Measurements from ENCODE around the gene MDM2. TPM values are rescaled to one million over a fixed set of nuclear protein-coding genes. Genes with fewer than 3 reads are reported as not detected.
"Not testable (repeated sequence)": the region's sequence is repeated elsewhere in the genome, so short reads cannot be mapped to it uniquely, and the experiment has no call there.

MDM2 gene
- total RNA-seq, 1 experiment from 2014 or later: 95.2 TPM

DNA sequence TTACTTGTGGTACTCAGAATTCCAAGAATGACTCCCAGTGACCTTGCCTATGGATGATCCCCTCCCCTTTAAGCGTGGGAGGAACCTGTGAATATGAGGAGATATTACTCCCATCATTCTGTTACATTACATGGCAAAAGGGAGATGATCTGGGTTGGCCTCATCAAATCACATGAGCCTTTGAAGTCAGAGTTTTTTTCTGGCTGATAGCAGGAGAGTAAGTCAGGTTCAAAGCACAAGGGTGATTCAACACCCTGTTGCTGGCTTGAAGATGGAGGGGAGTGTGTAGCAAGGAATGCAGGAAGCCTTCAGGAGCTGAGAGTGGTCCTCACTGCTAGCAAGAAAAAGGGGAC lies 9.1 kb upstream of the MDM2 start:
- no peaks in the 10 kb centered on the region for H3K36me3 ChIP-seq (ENCODE audit: low read depth)
- peaks cover 35% of the 10 kb centered on the region for H3K4me1 ChIP-seq (replicated peaks; ENCODE audit: insufficient read depth)
- H3K27me3 ChIP-seq (ENCODE audit: insufficient read depth, low read depth): no peaks in the 10 kb centered on the region
- POLR2A ChIA-PET (ENCODE audit: unreplicated experiment): no interaction called here
- CTCF ChIA-PET: no interaction called here
- no peak for DNase-seq
- TF ChIP-seq, protein P1, sequence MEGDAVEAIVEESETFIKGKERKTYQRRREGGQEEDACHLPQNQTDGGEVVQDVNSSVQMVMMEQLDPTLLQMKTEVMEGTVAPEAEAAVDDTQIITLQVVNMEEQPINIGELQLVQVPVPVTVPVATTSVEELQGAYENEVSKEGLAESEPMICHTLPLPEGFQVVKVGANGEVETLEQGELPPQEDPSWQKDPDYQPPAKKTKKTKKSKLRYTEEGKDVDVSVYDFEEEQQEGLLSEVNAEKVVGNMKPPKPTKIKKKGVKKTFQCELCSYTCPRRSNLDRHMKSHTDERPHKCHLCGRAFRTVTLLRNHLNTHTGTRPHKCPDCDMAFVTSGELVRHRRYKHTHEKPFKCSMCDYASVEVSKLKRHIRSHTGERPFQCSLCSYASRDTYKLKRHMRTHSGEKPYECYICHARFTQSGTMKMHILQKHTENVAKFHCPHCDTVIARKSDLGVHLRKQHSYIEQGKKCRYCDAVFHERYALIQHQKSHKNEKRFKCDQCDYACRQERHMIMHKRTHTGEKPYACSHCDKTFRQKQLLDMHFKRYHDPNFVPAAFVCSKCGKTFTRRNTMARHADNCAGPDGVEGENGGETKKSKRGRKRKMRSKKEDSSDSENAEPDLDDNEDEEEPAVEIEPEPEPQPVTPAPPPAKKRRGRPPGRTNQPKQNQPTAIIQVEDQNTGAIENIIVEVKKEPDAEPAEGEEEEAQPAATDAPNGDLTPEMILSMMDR (conservative IDR thresholded peaks at IDR 0.05): no peak
- TF ChIP-seq EZH2 (IDR thresholded peaks at IDR 0.05; ENCODE audit: low read depth): no peak
- no peak overlapping the region for H2AFZ ChIP-seq
- H3K79me2 ChIP-seq (ENCODE audit: low read depth): no peaks in the 10 kb centered on the region
- no peak overlapping the region for H3K4me3 ChIP-seq
- H4K20me1 ChIP-seq (ENCODE audit: insufficient read depth): no peaks in the 10 kb centered on the region
- no TSS peak for BruUV-seq (replicated peaks)
- no peak overlapping the region for H3K4me2 ChIP-seq
- no peak overlapping the region for H3K27ac ChIP-seq
- intact Hi-C loops (cut with micrococcal nuclease; ENCODE audit: unreplicated experiment): no loop called here
- H3K9me2 ChIP-seq (ENCODE audit: insufficient read depth): no peaks in the 10 kb centered on the region
- no peaks in the 10 kb centered on the region for H3K9me3 ChIP-seq (ENCODE audit: insufficient read depth, low read depth)
- peaks cover 28% of the 10 kb centered on the region for H3F3A ChIP-seq (ENCODE audit: insufficient read depth, low read depth)

DNA sequence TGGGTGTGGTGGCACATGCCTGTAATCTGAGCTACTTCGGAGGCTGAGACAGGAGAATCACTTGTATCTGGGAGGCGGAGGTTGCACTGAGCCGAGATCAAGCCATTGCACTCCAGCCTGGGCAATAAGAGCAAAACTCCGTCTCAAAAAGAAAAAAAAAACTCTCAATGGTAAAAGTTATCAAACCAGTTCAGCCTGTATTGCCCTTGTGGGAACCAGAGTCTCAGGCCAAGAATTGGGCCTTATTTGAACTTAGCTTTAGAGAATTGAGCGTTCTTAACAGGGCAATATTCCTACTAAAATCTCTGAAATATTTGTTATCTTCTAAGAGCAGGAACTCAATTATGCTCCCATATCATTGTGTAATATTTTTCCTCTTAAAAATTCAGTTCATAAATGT lies 7.7 kb upstream of the MDM2 start:
- H3K27me3 ChIP-seq (ENCODE audit: insufficient read depth, low read depth): no peaks in the 10 kb centered on the region
- intact Hi-C loops (cut with micrococcal nuclease; ENCODE audit: unreplicated experiment): loop anchor here (10.0 kb wide), 1 partner anchor 435 kb away; no protein-coding TSS in a partner anchor
- H3K79me2 ChIP-seq (ENCODE audit: low read depth): no peaks in the 10 kb centered on the region
- ChIA-PET POLR2A (ENCODE audit: unreplicated experiment) (interaction anchor here (0.6 kb wide), 2 partner anchors 12 to 480 kb away, joined by 4 to 5 read pairs; no protein-coding TSS in a partner anchor), CTCF (interaction anchor here (0.8 kb wide), 1 partner anchor 1166 kb away, joined by 3 read pairs; no protein-coding TSS in a partner anchor)
- H2AFZ ChIP-seq: peak overlapping the region; percentile 1; the same call in 1 of the 2 replicates
- H3K4me2 ChIP-seq: peak overlapping the region; percentile 84
- no peaks in the 10 kb centered on the region for H4K20me1 ChIP-seq (ENCODE audit: insufficient read depth)
- H3K4me1 ChIP-seq (replicated peaks; ENCODE audit: insufficient read depth): peaks cover 30% of the 10 kb centered on the region
- no peaks in the 10 kb centered on the region for H3K9me3 ChIP-seq (ENCODE audit: insufficient read depth, low read depth)
- no peaks in the 10 kb centered on the region for H3K9me2 ChIP-seq (ENCODE audit: insufficient read depth)
- H3K36me3 ChIP-seq (ENCODE audit: low read depth): no peaks in the 10 kb centered on the region
- H3F3A ChIP-seq (ENCODE audit: insufficient read depth, low read depth): peaks cover 28% of the 10 kb centered on the region
- BruUV-seq (replicated peaks): no TSS peak
- no peak overlapping the region for H3K4me3 ChIP-seq
- peak; percentile 32 to 76 for DNase-seq
- peak overlapping the region; percentile 95 for H3K27ac ChIP-seq
- TF ChIP-seq, protein P1 (conservative IDR thresholded peaks at IDR 0.05): no peak
- TF ChIP-seq EZH2 (IDR thresholded peaks at IDR 0.05; ENCODE audit: low read depth): no peak

DNA sequence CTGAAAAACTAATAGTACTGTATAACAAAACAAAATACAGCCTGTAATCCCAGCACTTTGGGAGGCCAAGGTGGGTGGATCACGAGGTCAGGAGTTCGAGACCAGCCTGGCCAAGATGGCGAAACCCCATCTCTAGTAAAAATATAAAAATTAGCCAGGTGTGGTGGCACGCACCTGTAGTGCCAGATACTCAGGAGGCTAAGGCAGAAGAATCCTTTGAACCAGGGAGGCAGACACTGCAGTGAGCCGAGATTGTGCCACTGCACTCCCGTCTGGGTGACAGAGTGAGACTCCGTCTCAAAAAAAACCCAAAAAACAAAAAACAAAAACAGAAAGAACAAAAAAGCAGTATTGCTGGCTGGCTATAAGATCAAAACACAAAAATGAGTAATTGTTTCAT lies 6.9 kb upstream of the MDM2 start:
- POLR2A ChIA-PET (ENCODE audit: unreplicated experiment): interaction anchor here (0.6 to 0.7 kb wide), 3 partner anchors 37 to 65 kb away, joined by 5 to 8 read pairs (median 7); no protein-coding TSS in a partner anchor
- CTCF ChIA-PET: not testable (repeated sequence)

DNA sequence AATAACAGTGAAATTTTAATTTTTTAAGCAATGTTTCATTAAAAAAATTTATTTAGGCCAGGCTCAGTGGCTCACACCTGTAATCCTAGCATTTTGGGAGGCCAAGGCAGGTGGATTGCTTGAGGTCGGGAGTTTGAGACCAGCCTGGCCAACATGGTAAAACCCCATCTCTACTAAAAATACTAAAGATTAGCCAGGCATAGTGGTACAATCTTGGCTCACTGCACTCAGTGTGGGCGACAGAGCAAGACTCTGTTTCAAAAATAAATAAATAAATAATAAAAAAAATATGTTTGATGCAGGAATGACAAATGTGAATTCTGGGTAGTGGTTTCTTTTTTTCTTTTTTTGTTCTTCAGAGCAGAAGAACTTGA lies 5.6 kb upstream of the MDM2 start:
- Histone ChIP-seq H3K4me1 (replicated peaks; ENCODE audit: insufficient read depth) (peaks cover 42% of the 10 kb centered on the region), H3F3A (ENCODE audit: insufficient read depth, low read depth) (peaks cover 42% of the 10 kb centered on the region), H2AFZ (peak overlapping the region; percentile 88; the same call in 1 of the 2 replicates), H3K27ac (peak overlapping the region; percentile 95), H3K4me2 (peak overlapping the region; percentile 84), H3K4me3 (peak overlapping the region; percentile 42; the same call in 1 of the 2 replicates)
- POLR2A ChIA-PET (ENCODE audit: unreplicated experiment): interaction anchor here (0.6 kb wide), 1 partner anchor 15 kb away, joined by 10 read pairs; no protein-coding TSS in a partner anchor
- H3K79me2 ChIP-seq (ENCODE audit: low read depth); BruUV-seq (replicated peaks); CTCF ChIA-PET; H3K9me3 ChIP-seq (ENCODE audit: insufficient read depth, low read depth); DNase-seq; H3K27me3 ChIP-seq (ENCODE audit: insufficient read depth, low read depth); H4K20me1 ChIP-seq (ENCODE audit: insufficient read depth); H3K9me2 ChIP-seq (ENCODE audit: insufficient read depth); H3K36me3 ChIP-seq (ENCODE audit: low read depth): not testable (repeated sequence)
- intact Hi-C loops (cut with micrococcal nuclease; ENCODE audit: unreplicated experiment): loop anchor here (10.0 kb wide), 1 partner anchor 438 kb away; no protein-coding TSS in a partner anchor

More for the DNA sequence above, 6.9 kb upstream of the MDM2 start:
- not testable (repeated sequence) for H3K27me3 ChIP-seq (ENCODE audit: insufficient read depth, low read depth); H3K79me2 ChIP-seq (ENCODE audit: low read depth); H4K20me1 ChIP-seq (ENCODE audit: insufficient read depth); H3K9me2 ChIP-seq (ENCODE audit: insufficient read depth); H3K9me3 ChIP-seq (ENCODE audit: insufficient read depth, low read depth); H3K36me3 ChIP-seq (ENCODE audit: low read depth); DNase-seq
- H3K4me2 ChIP-seq: peak overlapping the region; percentile 84
- peaks cover 30% of the 10 kb centered on the region for H3F3A ChIP-seq (ENCODE audit: insufficient read depth, low read depth)
- peak overlapping the region; percentile 88; the same call in 1 of the 2 replicates for H2AFZ ChIP-seq
- intact Hi-C loops (cut with micrococcal nuclease; ENCODE audit: unreplicated experiment): loop anchor here (10.0 kb wide), 1 partner anchor 436 kb away; no protein-coding TSS in a partner anchor
- peak overlapping the region; percentile 95 for H3K27ac ChIP-seq
- H3K4me1 ChIP-seq (replicated peaks; ENCODE audit: insufficient read depth): peaks cover 30% of the 10 kb centered on the region
- peak overlapping the region; percentile 23; the same call in 1 of the 2 replicates for H3K4me3 ChIP-seq
- BruUV-seq (replicated peaks): TSS peak; percentile 76

DNA sequence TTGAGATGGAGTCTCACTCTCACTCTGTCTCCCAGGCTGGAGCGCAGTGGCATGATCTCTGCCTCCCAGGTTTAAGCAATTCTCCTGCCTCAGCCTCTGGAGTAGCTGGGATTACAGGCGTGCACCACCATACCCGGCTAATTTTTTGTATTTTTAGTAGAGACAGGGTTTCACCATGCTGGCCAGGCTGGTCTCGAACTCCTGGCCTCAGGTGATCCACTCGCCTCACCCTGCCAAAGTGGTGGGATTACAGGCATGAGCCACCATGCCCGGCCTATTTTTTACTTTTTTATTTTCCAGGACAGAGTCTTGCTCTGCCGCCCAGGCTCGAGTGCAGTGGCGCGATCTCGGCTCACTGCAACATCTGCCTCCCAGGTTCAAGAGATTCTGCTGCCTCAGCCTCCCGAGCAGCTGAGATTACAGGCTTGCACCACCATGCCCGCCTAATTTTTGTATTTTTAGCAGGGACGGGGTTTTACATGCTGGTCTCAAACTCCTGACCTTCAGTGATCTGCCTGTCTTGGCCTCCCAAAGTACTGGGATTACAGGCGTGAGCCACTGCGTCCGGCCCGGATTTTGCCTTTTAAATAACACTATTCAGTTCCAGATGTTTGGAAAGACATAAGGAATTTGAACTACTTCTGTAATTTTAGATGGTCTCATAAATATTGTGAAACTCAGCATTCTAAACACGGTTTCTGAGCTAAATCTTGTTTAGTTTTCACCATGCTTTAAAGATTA lies 4.9 kb upstream of the MDM2 start:
- H3K79me2 ChIP-seq (ENCODE audit: low read depth); H3K9me2 ChIP-seq (ENCODE audit: insufficient read depth); H3K4me3 ChIP-seq; POLR2A ChIA-PET (ENCODE audit: unreplicated experiment); H3K4me2 ChIP-seq; BruUV-seq (replicated peaks); H3K27me3 ChIP-seq (ENCODE audit: insufficient read depth, low read depth); DNase-seq; H2AFZ ChIP-seq; CTCF ChIA-PET; H3K9me3 ChIP-seq (ENCODE audit: insufficient read depth, low read depth); H3K27ac ChIP-seq; H4K20me1 ChIP-seq (ENCODE audit: insufficient read depth); H3K36me3 ChIP-seq (ENCODE audit: low read depth): not testable (repeated sequence)
- H3K4me1 ChIP-seq (replicated peaks; ENCODE audit: insufficient read depth): peaks cover 42% of the 10 kb centered on the region
- H3F3A ChIP-seq (ENCODE audit: insufficient read depth, low read depth): peaks cover 46% of the 10 kb centered on the region
- intact Hi-C loops (cut with micrococcal nuclease; ENCODE audit: unreplicated experiment): loop anchor here (10.0 kb wide), 1 partner anchor 438 kb away; no protein-coding TSS in a partner anchor
